ENCODE measurements around the gene ITGB3.

DNA sequence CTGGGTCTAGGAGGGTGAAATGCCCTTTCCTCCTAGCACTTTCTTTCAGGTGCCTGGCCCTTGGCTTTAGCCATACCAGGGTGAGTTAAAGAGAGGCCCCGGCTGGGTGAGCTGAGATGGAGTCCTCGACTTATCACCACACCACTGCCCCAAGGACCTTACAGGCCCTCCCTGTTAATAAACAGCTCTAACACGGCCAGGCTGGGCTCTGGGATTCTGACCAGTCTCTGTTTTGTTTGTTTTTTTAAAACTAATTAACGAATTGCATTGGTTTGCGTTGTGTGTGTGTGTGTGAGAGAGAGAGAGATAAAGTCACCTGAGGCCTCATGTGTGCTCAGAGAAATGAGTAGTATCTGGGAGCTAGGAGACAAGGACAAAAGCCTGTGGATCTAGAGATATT is 30.2 kb upstream of the ITGB3 start:
- TF ChIP-seq HCFC1 (IDR thresholded peaks at IDR 0.05; ENCODE audit: low read length) (no peak), POLR2A (IDR thresholded peaks at IDR 0.05; ENCODE audit: low read depth, low read length) (no peak), ZNF274 (IDR thresholded peaks at IDR 0.05; ENCODE audit: insufficient read depth, insufficient read length) (no peak), JUND (IDR thresholded peaks at IDR 0.05; ENCODE audit: low read depth, low read length) (no peak), PAX5 (IDR thresholded peaks at IDR 0.05; ENCODE audit: borderline replicate concordance, low read depth, low read length) (no peak), EP300 (IDR thresholded peaks at IDR 0.05; ENCODE audit: borderline replicate concordance in 1 of 2, control insufficient read depth in 1 of 2, low read depth in 2 of 2, low read length in 2 of 2) (no peak), CREB1 (IDR thresholded peaks at IDR 0.05; ENCODE audit: low read depth) (no peak), ESRRA (IDR thresholded peaks at IDR 0.05; ENCODE audit: low read length) (no peak)
- TF ChIP-seq, protein P1, sequence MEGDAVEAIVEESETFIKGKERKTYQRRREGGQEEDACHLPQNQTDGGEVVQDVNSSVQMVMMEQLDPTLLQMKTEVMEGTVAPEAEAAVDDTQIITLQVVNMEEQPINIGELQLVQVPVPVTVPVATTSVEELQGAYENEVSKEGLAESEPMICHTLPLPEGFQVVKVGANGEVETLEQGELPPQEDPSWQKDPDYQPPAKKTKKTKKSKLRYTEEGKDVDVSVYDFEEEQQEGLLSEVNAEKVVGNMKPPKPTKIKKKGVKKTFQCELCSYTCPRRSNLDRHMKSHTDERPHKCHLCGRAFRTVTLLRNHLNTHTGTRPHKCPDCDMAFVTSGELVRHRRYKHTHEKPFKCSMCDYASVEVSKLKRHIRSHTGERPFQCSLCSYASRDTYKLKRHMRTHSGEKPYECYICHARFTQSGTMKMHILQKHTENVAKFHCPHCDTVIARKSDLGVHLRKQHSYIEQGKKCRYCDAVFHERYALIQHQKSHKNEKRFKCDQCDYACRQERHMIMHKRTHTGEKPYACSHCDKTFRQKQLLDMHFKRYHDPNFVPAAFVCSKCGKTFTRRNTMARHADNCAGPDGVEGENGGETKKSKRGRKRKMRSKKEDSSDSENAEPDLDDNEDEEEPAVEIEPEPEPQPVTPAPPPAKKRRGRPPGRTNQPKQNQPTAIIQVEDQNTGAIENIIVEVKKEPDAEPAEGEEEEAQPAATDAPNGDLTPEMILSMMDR (IDR thresholded peaks at IDR 0.05 in 2 of 3, conservative IDR thresholded peaks at IDR 0.05 in 1 of 3; ENCODE audit: control insufficient read depth in 2 of 3, extremely low read depth in 1 of 3, insufficient read depth in 1 of 3, low read depth in 3 of 3, low read length in 3 of 3): no peak
- TF ChIP-seq, protein P2, sequence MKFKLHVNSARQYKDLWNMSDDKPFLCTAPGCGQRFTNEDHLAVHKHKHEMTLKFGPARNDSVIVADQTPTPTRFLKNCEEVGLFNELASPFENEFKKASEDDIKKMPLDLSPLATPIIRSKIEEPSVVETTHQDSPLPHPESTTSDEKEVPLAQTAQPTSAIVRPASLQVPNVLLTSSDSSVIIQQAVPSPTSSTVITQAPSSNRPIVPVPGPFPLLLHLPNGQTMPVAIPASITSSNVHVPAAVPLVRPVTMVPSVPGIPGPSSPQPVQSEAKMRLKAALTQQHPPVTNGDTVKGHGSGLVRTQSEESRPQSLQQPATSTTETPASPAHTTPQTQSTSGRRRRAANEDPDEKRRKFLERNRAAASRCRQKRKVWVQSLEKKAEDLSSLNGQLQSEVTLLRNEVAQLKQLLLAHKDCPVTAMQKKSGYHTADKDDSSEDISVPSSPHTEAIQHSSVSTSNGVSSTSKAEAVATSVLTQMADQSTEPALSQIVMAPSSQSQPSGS (IDR thresholded peaks at IDR 0.05; ENCODE audit: low read length): no peak
- TF ChIP-seq, protein P3, sequence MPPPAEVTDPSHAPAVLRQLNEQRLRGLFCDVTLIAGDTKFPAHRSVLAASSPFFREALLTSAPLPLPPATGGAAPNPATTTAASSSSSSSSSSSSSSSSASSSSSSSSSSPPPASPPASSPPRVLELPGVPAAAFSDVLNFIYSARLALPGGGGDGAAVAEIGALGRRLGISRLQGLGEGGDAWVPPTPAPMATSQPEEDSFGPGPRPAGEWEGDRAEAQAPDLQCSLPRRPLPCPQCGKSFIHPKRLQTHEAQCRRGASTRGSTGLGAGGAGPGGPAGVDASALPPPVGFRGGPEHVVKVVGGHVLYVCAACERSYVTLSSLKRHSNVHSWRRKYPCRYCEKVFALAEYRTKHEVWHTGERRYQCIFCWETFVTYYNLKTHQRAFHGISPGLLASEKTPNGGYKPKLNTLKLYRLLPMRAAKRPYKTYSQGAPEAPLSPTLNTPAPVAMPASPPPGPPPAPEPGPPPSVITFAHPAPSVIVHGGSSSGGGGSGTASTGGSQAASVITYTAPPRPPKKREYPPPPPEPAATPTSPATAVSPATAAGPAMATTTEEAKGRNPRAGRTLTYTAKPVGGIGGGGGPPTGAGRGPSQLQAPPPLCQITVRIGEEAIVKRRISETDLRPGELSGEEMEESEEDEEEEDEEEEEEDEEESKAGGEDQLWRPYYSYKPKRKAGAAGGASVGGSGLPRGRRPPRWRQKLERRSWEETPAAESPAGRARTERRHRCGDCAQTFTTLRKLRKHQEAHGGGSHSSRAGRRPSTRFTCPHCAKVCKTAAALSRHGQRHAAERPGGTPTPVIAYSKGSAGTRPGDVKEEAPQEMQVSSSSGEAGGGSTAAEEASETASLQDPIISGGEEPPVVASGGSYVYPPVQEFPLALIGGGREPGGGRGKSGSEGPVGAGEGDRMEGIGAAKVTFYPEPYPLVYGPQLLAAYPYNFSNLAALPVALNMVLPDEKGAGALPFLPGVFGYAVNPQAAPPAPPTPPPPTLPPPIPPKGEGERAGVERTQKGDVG (CRISPR knock-in tag; IDR thresholded peaks at IDR 0.05): no peak
- TF ChIP-seq, protein P4, sequence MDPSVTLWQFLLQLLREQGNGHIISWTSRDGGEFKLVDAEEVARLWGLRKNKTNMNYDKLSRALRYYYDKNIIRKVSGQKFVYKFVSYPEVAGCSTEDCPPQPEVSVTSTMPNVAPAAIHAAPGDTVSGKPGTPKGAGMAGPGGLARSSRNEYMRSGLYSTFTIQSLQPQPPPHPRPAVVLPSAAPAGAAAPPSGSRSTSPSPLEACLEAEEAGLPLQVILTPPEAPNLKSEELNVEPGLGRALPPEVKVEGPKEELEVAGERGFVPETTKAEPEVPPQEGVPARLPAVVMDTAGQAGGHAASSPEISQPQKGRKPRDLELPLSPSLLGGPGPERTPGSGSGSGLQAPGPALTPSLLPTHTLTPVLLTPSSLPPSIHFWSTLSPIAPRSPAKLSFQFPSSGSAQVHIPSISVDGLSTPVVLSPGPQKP (IDR thresholded peaks at IDR 0.05; ENCODE audit: low read depth, low read length): no peak
